Measurements from ENCODE around the gene PGBD1. TPM values are rescaled to one million over a fixed set of nuclear protein-coding genes. Genes with fewer than 3 reads are reported as not detected.

Gene PGBD1
- total and polyA plus RNA-seq, 2 experiments from 2014 or later: 7.5 to 10.5 TPM

- TF ChIP-seq, protein P1, sequence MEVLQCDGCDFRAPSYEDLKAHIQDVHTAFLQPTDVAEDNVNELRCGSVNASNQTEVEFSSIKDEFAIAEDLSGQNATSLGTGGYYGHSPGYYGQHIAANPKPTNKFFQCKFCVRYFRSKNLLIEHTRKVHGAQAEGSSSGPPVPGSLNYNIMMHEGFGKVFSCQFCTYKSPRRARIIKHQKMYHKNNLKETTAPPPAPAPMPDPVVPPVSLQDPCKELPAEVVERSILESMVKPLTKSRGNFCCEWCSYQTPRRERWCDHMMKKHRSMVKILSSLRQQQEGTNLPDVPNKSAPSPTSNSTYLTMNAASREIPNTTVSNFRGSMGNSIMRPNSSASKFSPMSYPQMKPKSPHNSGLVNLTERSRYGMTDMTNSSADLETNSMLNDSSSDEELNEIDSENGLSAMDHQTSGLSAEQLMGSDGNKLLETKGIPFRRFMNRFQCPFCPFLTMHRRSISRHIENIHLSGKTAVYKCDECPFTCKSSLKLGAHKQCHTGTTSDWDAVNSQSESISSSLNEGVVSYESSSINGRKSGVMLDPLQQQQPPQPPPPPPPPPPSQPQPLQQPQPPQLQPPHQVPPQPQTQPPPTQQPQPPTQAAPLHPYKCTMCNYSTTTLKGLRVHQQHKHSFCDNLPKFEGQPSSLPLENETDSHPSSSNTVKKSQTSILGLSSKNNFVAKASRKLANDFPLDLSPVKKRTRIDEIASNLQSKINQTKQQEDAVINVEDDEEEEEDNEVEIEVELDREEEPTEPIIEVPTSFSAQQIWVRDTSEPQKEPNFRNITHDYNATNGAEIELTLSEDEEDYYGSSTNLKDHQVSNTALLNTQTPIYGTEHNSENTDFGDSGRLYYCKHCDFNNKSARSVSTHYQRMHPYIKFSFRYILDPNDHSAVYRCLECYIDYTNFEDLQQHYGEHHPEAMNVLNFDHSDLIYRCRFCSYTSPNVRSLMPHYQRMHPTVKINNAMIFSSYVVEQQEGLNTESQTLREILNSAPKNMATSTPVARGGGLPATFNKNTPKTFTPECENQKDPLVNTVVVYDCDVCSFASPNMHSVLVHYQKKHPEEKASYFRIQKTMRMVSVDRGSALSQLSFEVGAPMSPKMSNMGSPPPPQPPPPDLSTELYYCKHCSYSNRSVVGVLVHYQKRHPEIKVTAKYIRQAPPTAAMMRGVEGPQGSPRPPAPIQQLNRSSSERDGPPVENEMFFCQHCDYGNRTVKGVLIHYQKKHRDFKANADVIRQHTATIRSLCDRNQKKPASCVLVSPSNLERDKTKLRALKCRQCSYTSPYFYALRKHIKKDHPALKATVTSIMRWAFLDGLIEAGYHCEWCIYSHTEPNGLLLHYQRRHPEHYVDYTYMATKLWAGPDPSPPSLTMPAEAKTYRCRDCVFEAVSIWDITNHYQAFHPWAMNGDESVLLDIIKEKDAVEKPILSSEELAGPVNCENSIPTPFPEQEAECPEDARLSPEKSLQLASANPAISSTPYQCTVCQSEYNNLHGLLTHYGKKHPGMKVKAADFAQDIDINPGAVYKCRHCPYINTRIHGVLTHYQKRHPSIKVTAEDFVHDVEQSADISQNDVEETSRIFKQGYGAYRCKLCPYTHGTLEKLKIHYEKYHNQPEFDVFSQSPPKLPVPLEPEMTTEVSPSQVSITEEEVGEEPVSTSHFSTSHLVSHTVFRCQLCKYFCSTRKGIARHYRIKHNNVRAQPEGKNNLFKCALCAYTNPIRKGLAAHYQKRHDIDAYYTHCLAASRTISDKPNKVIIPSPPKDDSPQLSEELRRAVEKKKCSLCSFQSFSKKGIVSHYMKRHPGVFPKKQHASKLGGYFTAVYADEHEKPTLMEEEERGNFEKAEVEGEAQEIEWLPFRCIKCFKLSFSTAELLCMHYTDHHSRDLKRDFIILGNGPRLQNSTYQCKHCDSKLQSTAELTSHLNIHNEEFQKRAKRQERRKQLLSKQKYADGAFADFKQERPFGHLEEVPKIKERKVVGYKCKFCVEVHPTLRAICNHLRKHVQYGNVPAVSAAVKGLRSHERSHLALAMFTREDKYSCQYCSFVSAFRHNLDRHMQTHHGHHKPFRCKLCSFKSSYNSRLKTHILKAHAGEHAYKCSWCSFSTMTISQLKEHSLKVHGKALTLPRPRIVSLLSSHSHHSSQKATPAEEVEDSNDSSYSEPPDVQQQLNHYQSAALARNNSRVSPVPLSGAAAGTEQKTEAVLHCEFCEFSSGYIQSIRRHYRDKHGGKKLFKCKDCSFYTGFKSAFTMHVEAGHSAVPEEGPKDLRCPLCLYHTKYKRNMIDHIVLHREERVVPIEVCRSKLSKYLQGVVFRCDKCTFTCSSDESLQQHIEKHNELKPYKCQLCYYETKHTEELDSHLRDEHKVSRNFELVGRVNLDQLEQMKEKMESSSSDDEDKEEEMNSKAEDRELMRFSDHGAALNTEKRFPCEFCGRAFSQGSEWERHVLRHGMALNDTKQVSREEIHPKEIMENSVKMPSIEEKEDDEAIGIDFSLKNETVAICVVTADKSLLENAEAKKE (CRISPR knock-in tag; IDR thresholded peaks at IDR 0.05): no peak
- no peak for TF ChIP-seq EZH2 (IDR thresholded peaks at IDR 0.05; ENCODE audit: low read depth, unreplicated experiment)
- TF ChIP-seq, protein P2, sequence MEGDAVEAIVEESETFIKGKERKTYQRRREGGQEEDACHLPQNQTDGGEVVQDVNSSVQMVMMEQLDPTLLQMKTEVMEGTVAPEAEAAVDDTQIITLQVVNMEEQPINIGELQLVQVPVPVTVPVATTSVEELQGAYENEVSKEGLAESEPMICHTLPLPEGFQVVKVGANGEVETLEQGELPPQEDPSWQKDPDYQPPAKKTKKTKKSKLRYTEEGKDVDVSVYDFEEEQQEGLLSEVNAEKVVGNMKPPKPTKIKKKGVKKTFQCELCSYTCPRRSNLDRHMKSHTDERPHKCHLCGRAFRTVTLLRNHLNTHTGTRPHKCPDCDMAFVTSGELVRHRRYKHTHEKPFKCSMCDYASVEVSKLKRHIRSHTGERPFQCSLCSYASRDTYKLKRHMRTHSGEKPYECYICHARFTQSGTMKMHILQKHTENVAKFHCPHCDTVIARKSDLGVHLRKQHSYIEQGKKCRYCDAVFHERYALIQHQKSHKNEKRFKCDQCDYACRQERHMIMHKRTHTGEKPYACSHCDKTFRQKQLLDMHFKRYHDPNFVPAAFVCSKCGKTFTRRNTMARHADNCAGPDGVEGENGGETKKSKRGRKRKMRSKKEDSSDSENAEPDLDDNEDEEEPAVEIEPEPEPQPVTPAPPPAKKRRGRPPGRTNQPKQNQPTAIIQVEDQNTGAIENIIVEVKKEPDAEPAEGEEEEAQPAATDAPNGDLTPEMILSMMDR (conservative IDR thresholded peaks at IDR 0.05; ENCODE audit: low read depth in 2 of 2): no peak
These were observed 17.4 kb upstream of the PGBD1 start (continued) for GRCh38 chr6:28263922-28264321.

DNA sequence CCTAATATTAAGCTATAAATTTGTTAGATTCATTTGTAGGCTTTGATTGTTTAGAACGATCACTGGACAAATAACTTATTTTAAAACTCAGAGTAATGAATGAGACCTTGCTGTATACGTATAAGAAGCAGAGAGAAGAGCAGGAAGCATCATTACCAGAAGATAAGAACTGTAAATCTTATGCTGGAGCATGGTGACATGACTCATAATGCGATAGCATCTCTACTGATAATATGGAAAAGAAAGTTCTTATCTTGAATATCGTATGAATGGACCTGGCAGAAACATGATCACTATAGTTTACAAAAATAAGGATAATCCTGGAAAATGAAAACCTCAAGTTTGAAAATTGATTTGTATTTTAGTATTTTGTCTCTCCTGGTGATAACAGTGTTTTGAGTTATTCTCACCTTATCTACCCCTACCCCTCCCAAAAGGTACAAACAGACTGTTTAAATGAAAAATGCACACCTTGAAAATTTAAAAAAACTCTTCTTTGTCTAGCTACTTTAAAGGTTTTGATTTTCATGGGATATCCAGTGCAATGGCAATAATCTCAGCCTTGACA, 16.5 kb upstream of the PGBD1 start:
- DNase-seq (ENCODE audit: low spot score) (no peak), ATAC-seq (no peak)
- peaks cover 42% of the 10 kb centered on the region for H3K27me3 ChIP-seq (ENCODE audit: insufficient read depth)
- no peak overlapping the region for H3K4me3 ChIP-seq
- peaks cover 3% of the 10 kb centered on the region; the same call in 1 of the 2 replicates for H3F3A ChIP-seq (replicated peaks; ENCODE audit: low read depth)
- Mint-ChIP-seq H3K27ac (no peak overlapping the region), H3K4me3 (no peak overlapping the region), H3K27me3 (ENCODE audit: insufficient read depth, low read depth, poor library complexity) (peaks cover 5% of the 10 kb centered on the region), H3K4me1 (no peaks in the 10 kb centered on the region; the same call in 1 of the 3 replicates), H3K36me3 (ENCODE audit: low read depth) (no peaks in the 10 kb centered on the region), H3K9me3 (no peaks in the 10 kb centered on the region; the same call in 2 of the 3 replicates)
- H3K36me3 ChIP-seq (ENCODE audit: insufficient read depth): no peaks in the 10 kb centered on the region
- H4K20me1 ChIP-seq (replicated peaks; ENCODE audit: insufficient read depth): no peaks in the 10 kb centered on the region
- no peak overlapping the region for H3K4me2 ChIP-seq
- no peak overlapping the region for H3K27ac ChIP-seq (ENCODE audit: low read depth)
- no peaks in the 10 kb centered on the region for H3K4me1 ChIP-seq (ENCODE audit: insufficient read depth)
- H2AFZ ChIP-seq: no peak overlapping the region
- H3K9me2 ChIP-seq (ENCODE audit: insufficient read depth): no peaks in the 10 kb centered on the region
- peaks cover 21% of the 10 kb centered on the region for H3K79me2 ChIP-seq (replicated peaks; ENCODE audit: insufficient read depth)
- TF ChIP-seq CREB1 (CRISPR knock-in tag; IDR thresholded peaks at IDR 0.05; ENCODE audit: low read depth) (no peak), ZNF114 (CRISPR knock-in tag; IDR thresholded peaks at IDR 0.05) (no peak)
- TF ChIP-seq, protein P1 (CRISPR knock-in tag; IDR thresholded peaks at IDR 0.05): no peak

Measured in GM23338 (cell line).